Mesothelial cell of epicardium (in vitro differentiated cells): ENCODE data around the gene XPNPEP1. TPM values are rescaled to one million over a fixed set of nuclear protein-coding genes. Genes with fewer than 3 reads are reported as not detected.

Source experiments
- DNase-seq, 2 experiments: peaks; one replicate each; pipeline ENCODE4 v3.0.0; 2021; ENCODE audit warnings: low spot score in 2 of 2; ENCODE audit not compliant: unreplicated experiment in 2 of 2
- H3K27ac Mint-ChIP-seq: 2 replicates; pipeline ENCODE4 v1.8.0; 2021; ENCODE audit warnings: mixed read lengths
- H3K27me3 Mint-ChIP-seq: 2 replicates; pipeline ENCODE4 v1.8.0; 2021; ENCODE audit warnings: low read depth, mixed read lengths
- H3K36me3 Mint-ChIP-seq: 2 replicates; pipeline ENCODE4 v1.8.0; 2021; ENCODE audit warnings: mixed read lengths
- H3K4me1 Mint-ChIP-seq: 2 replicates; pipeline ENCODE4 v1.8.0; 2021; ENCODE audit warnings: mixed read lengths
- H3K4me3 Mint-ChIP-seq: 2 replicates; pipeline ENCODE4 v1.8.0; 2021; ENCODE audit warnings: mild to moderate bottlenecking, moderate library complexity, mixed read lengths
- H3K9me3 Mint-ChIP-seq: 2 replicates; pipeline ENCODE4 v1.8.0; 2021; ENCODE audit warnings: mixed read lengths
- total RNA-seq: library from RNA; stranded (reverse); gene quantifications from 3 replicates; pipeline ENCODE4 v1.2.1, GENCODE V29; 2021
- TF ChIP-seq, protein P1 (sequence below): fragments of 200-600 bp; sonication (generic); IDR thresholded peaks from one replicate; pipeline ENCODE4 v1.5.0; 2021; ENCODE audit warnings: antibody characterized with exemption; ENCODE audit not compliant: unreplicated experiment

XPNPEP1 gene
- total RNA-seq, 1 donor from 2014 or later, result 87.7 TPM

DNA sequence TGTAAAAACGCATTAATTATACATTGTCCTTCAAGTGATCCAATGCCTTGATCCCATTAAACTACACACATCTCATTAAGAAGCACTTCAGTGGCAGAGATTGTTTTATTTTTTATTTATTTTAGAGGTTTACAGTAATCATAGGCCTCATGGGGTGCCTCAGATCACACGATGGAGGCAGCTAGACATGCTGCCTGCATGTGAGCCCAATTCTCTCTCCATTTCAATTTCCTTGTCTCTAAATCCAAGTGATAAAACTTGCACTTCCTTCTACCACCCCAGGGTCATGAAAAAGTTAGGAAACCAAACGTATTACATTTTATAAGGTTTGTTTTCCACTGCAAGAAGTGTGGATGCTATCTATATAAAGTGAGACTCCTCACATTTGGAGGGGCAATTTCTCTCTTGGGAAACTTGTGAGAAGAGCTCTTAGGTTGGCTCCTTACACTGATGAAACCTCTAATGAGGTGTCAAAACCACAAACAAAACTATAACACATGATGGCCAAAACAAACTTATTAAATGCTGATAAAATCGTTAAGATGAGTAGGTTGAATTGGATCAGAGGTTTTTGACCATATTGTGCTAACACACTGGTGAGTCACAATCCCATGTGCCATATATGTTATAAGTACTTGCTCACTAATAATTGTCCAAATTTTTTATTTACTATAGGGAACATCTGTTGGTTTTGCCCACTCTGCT lies 22.3 kb upstream of the XPNPEP1 start:
- TF ChIP-seq, protein P1, sequence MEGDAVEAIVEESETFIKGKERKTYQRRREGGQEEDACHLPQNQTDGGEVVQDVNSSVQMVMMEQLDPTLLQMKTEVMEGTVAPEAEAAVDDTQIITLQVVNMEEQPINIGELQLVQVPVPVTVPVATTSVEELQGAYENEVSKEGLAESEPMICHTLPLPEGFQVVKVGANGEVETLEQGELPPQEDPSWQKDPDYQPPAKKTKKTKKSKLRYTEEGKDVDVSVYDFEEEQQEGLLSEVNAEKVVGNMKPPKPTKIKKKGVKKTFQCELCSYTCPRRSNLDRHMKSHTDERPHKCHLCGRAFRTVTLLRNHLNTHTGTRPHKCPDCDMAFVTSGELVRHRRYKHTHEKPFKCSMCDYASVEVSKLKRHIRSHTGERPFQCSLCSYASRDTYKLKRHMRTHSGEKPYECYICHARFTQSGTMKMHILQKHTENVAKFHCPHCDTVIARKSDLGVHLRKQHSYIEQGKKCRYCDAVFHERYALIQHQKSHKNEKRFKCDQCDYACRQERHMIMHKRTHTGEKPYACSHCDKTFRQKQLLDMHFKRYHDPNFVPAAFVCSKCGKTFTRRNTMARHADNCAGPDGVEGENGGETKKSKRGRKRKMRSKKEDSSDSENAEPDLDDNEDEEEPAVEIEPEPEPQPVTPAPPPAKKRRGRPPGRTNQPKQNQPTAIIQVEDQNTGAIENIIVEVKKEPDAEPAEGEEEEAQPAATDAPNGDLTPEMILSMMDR, result no peak
- Mint-ChIP-seq H3K36me3 (no peaks in the 10 kb centered on the region), H3K9me3 (no peaks in the 10 kb centered on the region)

DNA sequence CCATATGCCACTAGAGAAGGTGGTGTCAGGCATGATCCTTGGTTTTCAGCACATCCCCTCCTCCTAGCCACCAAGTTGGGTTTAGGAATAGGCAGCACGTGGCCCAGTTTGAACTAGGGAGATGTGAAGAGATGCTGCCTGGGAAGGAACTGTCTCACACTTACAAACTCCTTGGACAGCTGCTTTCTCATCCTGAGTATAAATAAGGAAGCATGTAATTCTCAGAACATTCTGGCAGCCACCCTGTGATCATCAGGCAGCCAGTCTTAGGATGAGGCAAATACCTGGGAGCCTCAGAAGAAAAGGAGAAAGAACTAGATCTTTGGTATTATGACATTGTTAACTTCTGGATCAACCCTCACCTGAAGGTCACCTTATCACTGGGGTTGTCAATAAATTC lies 21.3 kb upstream of the XPNPEP1 start:
- TF ChIP-seq, protein P1, result no peak
- Mint-ChIP-seq H3K4me1 (peaks cover 9% of the 10 kb centered on the region), H3K9me3 (no peaks in the 10 kb centered on the region), H3K27ac (no peak overlapping the region), H3K36me3 (no peaks in the 10 kb centered on the region), H3K4me3 (no peak overlapping the region), H3K27me3 (no peaks in the 10 kb centered on the region)
- no peak for DNase-seq

More for the DNA sequence above, 22.3 kb upstream of the XPNPEP1 start:
- Mint-ChIP-seq H3K27me3 (no peaks in the 10 kb centered on the region), H3K27ac (no peak overlapping the region), H3K4me3 (no peak overlapping the region), H3K4me1 (peaks cover 9% of the 10 kb centered on the region)
- no peak for DNase-seq

DNA sequence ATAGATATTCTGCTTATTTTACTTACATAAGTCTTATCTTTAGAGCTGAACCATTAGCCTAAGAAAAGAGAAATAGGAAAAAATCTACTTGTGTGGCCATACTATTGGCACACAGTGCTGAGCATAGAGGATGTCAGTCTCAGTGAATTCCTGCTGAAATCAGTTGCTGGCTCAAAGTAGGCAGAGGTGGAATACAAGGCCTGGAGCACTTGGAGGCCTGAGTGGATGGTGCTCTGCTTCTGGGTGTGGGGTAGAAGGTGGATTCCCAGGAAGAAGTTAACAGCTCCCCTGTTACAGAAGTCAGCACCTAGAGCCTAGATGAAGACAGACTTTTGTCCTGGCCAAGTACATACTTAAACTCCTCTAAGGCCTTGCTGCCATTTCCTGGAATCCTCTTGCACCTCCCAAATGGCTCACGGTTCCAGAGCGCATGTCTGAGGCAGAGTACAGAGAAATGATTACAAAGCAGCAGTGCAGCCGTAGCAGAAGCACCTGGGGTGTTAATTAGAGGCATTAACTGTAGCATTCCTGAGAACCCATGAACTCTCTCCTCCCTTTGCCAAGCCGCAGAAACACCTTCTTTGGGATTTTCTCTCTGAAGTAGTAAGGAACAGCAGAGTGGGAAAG lies 18.0 kb upstream of the XPNPEP1 start:
- no peak overlapping the region for H3K4me3 Mint-ChIP-seq
- no peak for DNase-seq
- H3K27me3 Mint-ChIP-seq, result no peaks in the 10 kb centered on the region
- H3K36me3 Mint-ChIP-seq, result no peaks in the 10 kb centered on the region
- H3K4me1 Mint-ChIP-seq, result peaks cover 9% of the 10 kb centered on the region
- H3K27ac Mint-ChIP-seq, result peak overlapping the region; percentile 37
- TF ChIP-seq, protein P1, result no peak
- H3K9me3 Mint-ChIP-seq, result no peaks in the 10 kb centered on the region

DNA sequence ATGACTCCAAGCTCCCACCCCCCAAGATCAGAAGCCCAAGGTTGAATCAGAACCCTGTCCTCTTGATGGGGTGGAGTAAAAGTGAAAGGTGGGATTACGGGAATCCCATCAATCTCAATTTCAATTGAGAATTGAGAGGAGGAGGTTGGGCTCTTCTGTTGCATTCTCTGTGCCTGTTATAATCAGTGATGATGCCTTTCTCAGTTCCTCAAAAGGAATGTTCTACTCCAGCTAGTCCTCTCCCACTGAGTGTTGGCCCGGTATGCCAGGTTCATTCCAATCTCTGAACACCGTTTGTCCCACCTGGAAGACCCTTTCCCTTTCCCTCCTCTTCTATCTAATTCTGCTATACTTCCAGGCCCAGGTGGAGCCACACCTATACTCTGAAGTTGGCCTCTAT lies 17.2 kb upstream of the XPNPEP1 start:
- H3K9me3 Mint-ChIP-seq, result no peaks in the 10 kb centered on the region
- no peak for DNase-seq
- H3K4me1 Mint-ChIP-seq, result peaks cover 9% of the 10 kb centered on the region
- H3K4me3 Mint-ChIP-seq, result no peak overlapping the region
- H3K36me3 Mint-ChIP-seq, result no peaks in the 10 kb centered on the region
- TF ChIP-seq, protein P1, result no peak
- H3K27me3 Mint-ChIP-seq, result no peaks in the 10 kb centered on the region
- H3K27ac Mint-ChIP-seq, result no peak overlapping the region

DNA sequence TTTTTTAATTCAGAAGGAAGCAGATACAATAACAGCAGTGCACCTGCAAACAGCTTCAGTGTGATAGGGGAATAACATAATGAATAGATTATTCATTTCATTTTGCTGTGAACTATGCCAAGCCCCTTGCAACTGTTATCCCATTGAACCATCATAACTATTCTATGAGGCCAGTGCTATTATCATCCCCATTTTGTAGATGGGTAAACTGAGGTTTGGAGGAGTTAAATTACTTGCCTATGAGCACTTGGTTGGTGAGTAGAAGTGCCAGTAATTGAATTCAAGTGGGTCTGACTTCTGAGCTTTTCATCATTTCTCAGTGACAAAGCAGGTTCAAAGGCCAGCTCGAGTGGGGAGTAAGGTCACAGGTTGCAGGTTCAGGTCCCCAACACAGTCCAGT lies 16.8 kb upstream of the XPNPEP1 start:
- Mint-ChIP-seq H3K27me3 (no peaks in the 10 kb centered on the region), H3K36me3 (no peaks in the 10 kb centered on the region), H3K27ac (no peak overlapping the region), H3K4me1 (peaks cover 9% of the 10 kb centered on the region), H3K4me3 (no peak overlapping the region), H3K9me3 (no peaks in the 10 kb centered on the region)
- TF ChIP-seq, protein P1, result no peak
- no peak for DNase-seq
